Measurements from ENCODE around the gene IP6K1.

- TF ChIP-seq CTCF (conservative IDR thresholded peaks at IDR 0.05; ENCODE audit: low read depth in 2 of 2) = peak; percentile 67 to 81
- TF ChIP-seq EZH2 (IDR thresholded peaks at IDR 0.05; ENCODE audit: low read depth, unreplicated experiment) = no peak
- TF ChIP-seq REST (IDR thresholded peaks at IDR 0.05; ENCODE audit: unreplicated experiment) = no peak
- TF ChIP-seq JUNB (IDR thresholded peaks at IDR 0.05; ENCODE audit: unreplicated experiment) = no peak
- TF ChIP-seq POLR2AphosphoS5 (IDR thresholded peaks at IDR 0.05; ENCODE audit: low read depth) = no peak
- no peak for TF ChIP-seq STAT1 (IDR thresholded peaks at IDR 0.05; ENCODE audit: unreplicated experiment)
- TF ChIP-seq EZH2phosphoT487 (IDR thresholded peaks at IDR 0.05; ENCODE audit: unreplicated experiment) = no peak
- no peak for TF ChIP-seq CREB1 (CRISPR knock-in tag; IDR thresholded peaks at IDR 0.05; ENCODE audit: low read depth)
These were observed 84.8 kb downstream of the IP6K1 start for GRCh38 chr3:49701388-49702077.

All from GM23338 (cell line).